HUES64 (cell line): Measurements from ENCODE around the gene ZNF385B.

Source experiments
- H3K27ac ChIP-seq: 2 replicates; pipeline ENCODE4 v1.7.0; 2013; ENCODE audit warnings: low read depth, low read length, inconsistent platforms
- H3K27me3 ChIP-seq: 2 replicates; pipeline ENCODE4 v1.6.1; 2013; ENCODE audit warnings: mild to moderate bottlenecking, low read length; ENCODE audit not compliant: insufficient read depth
- H3K36me3 ChIP-seq: 2 replicates; pipeline ENCODE4 v1.6.1; 2013; ENCODE audit warnings: mild to moderate bottlenecking, low read length; ENCODE audit not compliant: insufficient read depth
- H3K4me1 ChIP-seq: 2 replicates; pipeline ENCODE4 v1.6.1; 2013; ENCODE audit warnings: mild to moderate bottlenecking, low read length, moderate library complexity; ENCODE audit not compliant: insufficient read depth
- H3K4me3 ChIP-seq: 2 replicates; pipeline ENCODE4 v1.5.1; 2013; ENCODE audit warnings: mild to moderate bottlenecking, low read length, moderate library complexity
- H3K9ac ChIP-seq: 2 replicates; pipeline ENCODE4 v1.6.1; 2013; ENCODE audit warnings: mild to moderate bottlenecking, low read depth, low read length
- H3K9me3 ChIP-seq: 2 replicates; pipeline ENCODE4 v1.6.1; 2013; ENCODE audit warnings: low read depth, low read length; ENCODE audit not compliant: insufficient read depth
- WGBS: fragments of 150-250, 120-280 bp; methylation state at CpG from one replicate; pipeline ENCODE4 v1.1.7; 2013; ENCODE audit warnings: missing lambda C conversion rate; 5-methylcytosine and 5-hydroxymethylcytosine counted together

The ZNF385B gene

GRCh38 chr2:179435566-179435965 is 425.8 kb downstream of the ZNF385B start:
- no peak overlapping the region for H3K9ac ChIP-seq
- no peak overlapping the region for H3K4me3 ChIP-seq
- H3K4me1 ChIP-seq: peaks cover 4% of the 10 kb centered on the region
- H3K9me3 ChIP-seq: no peaks in the 10 kb centered on the region
- H3K27ac ChIP-seq: no peak overlapping the region
- no peaks in the 10 kb centered on the region for H3K27me3 ChIP-seq
- 33% methylated on average over 1 of the region's 2 CpGs for WGBS
- H3K36me3 ChIP-seq: no peaks in the 10 kb centered on the region

DNA sequence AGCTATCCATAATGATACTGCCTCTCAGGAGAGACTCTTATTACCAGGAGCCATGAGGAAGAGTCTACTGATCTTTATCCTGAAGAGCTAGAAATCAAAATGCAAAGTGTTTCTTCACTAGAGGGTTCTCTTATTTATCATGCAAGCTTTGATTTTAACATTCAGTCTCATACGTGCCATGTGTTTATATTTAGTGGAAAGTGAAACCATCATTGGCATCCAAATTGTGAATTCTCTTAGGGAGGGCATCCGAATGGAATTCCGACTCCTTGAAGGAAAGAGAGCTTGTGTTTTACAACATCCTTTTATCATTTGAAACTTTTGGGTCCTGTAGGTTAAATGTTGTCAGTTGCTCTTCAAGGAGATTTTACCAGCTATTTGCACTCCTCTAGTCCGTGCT is 426.4 kb downstream of the ZNF385B start:
- H3K4me3 ChIP-seq: no peak overlapping the region
- 97% methylated on average over 4 of the region's 4 CpGs for WGBS
- H3K27ac ChIP-seq: no peak overlapping the region

DNA sequence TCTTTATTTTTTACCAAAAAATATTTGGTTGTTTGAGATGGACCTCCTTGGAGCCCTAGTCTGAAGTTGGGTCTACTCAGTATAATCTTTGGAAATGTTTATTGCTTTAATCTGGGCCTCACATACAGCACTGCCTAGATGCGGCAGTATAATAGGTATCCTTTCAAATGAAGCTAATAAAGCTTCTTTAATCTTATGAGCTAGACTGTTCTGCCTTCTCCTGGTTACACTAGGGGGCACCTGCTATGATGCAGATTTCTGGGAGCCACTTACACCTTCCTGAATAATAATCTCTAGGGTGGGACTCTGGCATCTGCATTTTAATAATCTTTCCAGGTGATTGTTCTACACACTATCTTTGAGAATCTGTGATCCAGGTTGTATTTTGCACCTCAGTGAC is 427.1 kb downstream of the ZNF385B start:
- Histone ChIP-seq H3K27me3 (no peaks in the 10 kb centered on the region), H3K4me3 (no peak overlapping the region), H3K4me1 (peaks cover 7% of the 10 kb centered on the region), H3K36me3 (no peaks in the 10 kb centered on the region), H3K9ac (no peak overlapping the region), H3K27ac (no peak overlapping the region), H3K9me3 (no peaks in the 10 kb centered on the region)
- WGBS: 100% methylated on average over 1 of the region's 1 CpG

More for the DNA sequence above, 426.4 kb downstream of the ZNF385B start:
- H3K36me3 ChIP-seq: no peaks in the 10 kb centered on the region
- H3K9ac ChIP-seq: no peak overlapping the region
- no peaks in the 10 kb centered on the region for H3K9me3 ChIP-seq
- H3K27me3 ChIP-seq: no peaks in the 10 kb centered on the region
- peaks cover 4% of the 10 kb centered on the region for H3K4me1 ChIP-seq

DNA sequence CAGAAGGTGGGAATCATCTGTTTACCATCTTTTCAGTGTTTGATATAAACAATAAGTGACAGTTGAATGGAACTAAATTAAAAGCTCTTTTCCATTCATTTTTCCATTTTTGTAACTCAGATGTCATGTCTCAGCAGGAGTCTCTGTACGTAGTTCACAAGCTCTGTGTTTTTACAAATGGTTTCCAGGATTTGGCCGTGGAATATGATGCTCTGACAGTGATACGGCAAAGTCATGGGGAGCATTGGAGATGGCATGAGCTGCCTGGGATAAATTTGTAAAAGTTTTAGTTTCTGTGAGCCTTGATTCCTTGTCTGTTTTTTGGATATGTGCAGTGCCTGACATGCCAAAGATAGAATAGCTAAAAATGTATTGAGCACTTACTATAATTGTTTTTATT is 428.7 kb downstream of the ZNF385B start:
- H3K27ac ChIP-seq: no peak overlapping the region
- no peaks in the 10 kb centered on the region for H3K27me3 ChIP-seq
- H3K4me3 ChIP-seq: no peak overlapping the region
- peaks cover 23% of the 10 kb centered on the region for H3K4me1 ChIP-seq
- H3K36me3 ChIP-seq: no peaks in the 10 kb centered on the region
- WGBS: 93% methylated on average over 3 of the region's 3 CpGs
- no peaks in the 10 kb centered on the region for H3K9me3 ChIP-seq
- H3K9ac ChIP-seq: no peak overlapping the region

DNA sequence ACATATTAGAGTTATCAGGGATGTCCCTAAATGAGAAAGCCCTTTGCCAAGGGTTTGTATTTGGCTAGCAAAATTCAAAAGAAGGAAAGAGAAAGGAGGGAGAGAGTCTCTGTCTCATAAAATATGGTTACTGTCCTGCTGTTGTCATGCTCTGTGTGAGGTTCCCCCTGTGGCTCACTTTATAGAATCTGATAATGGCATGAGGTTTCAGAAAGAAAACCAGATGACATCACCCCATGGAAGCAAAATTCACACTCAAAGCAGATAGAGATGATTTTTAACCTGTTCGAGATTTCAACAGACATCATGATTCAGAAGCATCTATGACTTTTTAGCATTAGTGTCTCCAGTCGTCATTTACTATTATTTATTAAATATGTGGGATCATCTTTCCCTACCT is 431.8 kb downstream of the ZNF385B start:
- H3K9me3 ChIP-seq: no peaks in the 10 kb centered on the region
- peaks cover 22% of the 10 kb centered on the region for H3K4me1 ChIP-seq
- H3K36me3 ChIP-seq: no peaks in the 10 kb centered on the region
- no peak overlapping the region for H3K9ac ChIP-seq
- H3K27me3 ChIP-seq: no peaks in the 10 kb centered on the region
- no peak overlapping the region for H3K4me3 ChIP-seq
- H3K27ac ChIP-seq: no peak overlapping the region
- 94% methylated on average over 1 of the region's 2 CpGs for WGBS

DNA sequence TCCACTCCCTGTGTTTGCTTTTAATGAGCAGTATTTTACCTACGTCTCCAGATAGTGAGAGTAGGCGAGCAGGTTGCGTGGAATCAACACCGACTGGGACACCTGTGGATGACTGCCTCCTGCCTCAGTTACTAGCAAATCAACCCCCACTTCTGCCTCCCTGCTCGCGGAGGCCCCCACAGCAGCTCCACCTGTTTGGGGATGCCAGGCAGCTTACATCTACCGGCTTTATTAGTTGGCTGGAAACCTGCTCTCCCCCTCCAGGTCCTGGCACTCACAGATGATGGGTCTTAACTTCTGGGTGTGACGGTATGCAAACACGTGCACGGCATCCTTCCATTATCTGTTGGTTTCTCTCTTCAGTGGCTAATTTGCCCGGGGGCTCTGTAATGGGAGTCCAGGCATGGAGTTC is 432.3 kb downstream of the ZNF385B start:
- Histone ChIP-seq H3K4me3 (peak overlapping the region; percentile 8; the same call in 1 of the 2 replicates), H3K27me3 (no peaks in the 10 kb centered on the region), H3K9ac (peak overlapping the region; percentile 1; the same call in 1 of the 2 replicates), H3K9me3 (no peaks in the 10 kb centered on the region), H3K27ac (no peak overlapping the region), H3K36me3 (no peaks in the 10 kb centered on the region), H3K4me1 (peaks cover 20% of the 10 kb centered on the region)
- 61% methylated on average over 11 of the region's 11 CpGs for WGBS

DNA sequence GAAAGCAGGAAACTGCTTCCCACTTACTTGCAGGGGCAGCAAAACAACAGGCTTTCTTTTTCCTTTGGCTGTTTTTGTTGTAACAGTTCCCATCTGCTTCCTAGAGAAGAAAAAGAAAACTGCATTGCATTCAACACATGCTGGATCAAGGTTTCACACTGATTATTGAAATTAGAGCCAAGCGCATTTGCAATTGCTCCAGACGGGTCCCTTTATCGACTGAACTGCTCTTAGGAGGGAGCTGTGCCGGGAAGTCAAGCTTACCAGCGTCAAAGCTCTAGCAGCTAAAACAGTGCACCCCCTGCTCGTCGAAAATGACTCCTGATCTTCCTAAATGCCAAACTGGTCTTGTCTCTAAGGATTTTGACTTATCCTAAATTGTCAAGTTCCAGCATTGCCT is 432.8 kb downstream of the ZNF385B start:
- Histone ChIP-seq H3K27me3 (no peaks in the 10 kb centered on the region), H3K36me3 (no peaks in the 10 kb centered on the region), H3K9me3 (no peaks in the 10 kb centered on the region), H3K4me3 (peak overlapping the region; percentile 8; the same call in 1 of the 2 replicates), H3K9ac (peak overlapping the region; percentile 1), H3K27ac (no peak overlapping the region), H3K4me1 (peaks cover 20% of the 10 kb centered on the region)
- WGBS: 19% methylated on average over 7 of the region's 7 CpGs

DNA sequence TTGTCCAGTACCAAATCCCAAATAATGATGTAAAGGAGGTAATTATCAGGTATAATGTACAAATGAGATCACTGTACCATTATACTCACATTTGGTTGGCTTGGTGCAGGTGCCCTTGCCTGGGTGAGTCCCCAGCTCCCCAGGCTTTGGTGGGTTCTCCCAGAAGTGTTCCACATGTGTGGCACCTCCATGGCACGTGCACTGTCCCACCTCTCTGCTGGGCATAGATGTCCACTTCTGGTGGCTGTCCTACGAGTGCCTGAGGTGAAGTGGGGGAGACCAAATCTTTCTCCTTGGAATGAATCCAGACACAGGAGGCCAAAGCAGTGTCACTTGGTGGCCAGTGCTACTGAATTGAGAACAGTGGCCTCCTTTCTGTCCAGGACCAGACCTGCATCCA is 434.3 kb downstream of the ZNF385B start:
- Histone ChIP-seq H3K9me3 (no peaks in the 10 kb centered on the region), H3K27me3 (no peaks in the 10 kb centered on the region), H3K4me1 (peaks cover 20% of the 10 kb centered on the region), H3K4me3 (no peak overlapping the region), H3K27ac (no peak overlapping the region), H3K9ac (no peak overlapping the region), H3K36me3 (no peaks in the 10 kb centered on the region)
- WGBS: 98% methylated on average over 2 of the region's 2 CpGs

DNA sequence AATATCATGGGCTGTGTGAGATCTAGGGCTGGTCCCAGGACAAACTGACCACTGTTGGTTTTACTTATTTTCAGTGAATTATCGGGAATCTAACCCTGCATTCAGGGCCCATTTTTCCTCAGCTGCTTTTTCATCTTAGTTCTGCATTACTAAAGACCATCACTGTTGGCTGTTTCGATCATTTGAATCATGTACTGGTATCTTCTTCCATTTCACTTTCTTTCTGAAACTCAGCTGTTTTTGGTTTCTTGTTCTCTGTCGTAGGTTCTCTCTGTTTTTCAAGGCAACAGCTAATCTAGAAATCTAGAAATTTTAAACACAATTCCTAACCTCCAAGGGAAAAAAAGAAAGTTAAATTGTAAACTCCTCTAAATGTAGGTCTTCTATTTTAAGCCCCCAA is 436.8 kb downstream of the ZNF385B start:
- 92% methylated on average over 3 of the region's 3 CpGs for WGBS
- Histone ChIP-seq H3K27ac (no peak overlapping the region), H3K9me3 (no peaks in the 10 kb centered on the region), H3K4me3 (no peak overlapping the region), H3K27me3 (no peaks in the 10 kb centered on the region), H3K4me1 (peaks cover 20% of the 10 kb centered on the region), H3K9ac (no peak overlapping the region), H3K36me3 (no peaks in the 10 kb centered on the region)

DNA sequence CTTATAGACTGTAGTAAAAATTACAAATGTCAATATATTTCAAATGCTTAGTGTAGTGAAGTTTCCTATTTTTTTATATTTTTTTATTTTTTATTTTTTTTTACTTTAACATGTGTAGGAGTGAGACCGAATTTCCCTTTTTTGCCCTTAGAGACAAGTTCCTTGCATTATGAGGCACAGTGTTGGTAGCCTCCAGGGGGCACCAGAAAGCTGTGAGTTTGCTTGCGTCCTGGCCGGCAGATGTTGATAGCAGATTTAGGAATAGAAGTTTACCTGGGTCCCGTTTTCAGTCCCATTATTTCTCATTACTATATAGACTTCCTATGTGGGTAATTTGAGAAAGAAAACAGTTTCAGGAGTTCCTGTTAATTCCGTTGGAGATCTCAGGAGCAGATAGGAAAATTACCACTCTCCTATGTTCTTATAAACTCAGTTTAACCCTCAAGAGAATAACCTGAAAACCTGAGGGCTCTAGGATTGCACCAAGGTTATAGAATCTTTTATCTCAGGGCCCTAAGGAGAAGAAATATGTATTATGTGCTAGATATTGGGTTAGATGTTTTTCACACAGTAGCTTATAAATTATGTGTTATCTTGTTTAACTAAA is 439.3 kb downstream of the ZNF385B start:
- Histone ChIP-seq H3K4me1 (no peaks in the 10 kb centered on the region), H3K9me3 (no peaks in the 10 kb centered on the region), H3K4me3 (no peak overlapping the region), H3K9ac (no peak overlapping the region), H3K36me3 (no peaks in the 10 kb centered on the region), H3K27me3 (no peaks in the 10 kb centered on the region), H3K27ac (no peak overlapping the region)
- WGBS: 14% methylated on average over 4 of the region's 5 CpGs

- no peak overlapping the region for H3K4me3 ChIP-seq
- no peak overlapping the region for H3K27ac ChIP-seq
- no peak overlapping the region for H3K9ac ChIP-seq
- 82% methylated on average over 2 of the region's 2 CpGs for WGBS
- H3K36me3 ChIP-seq: no peaks in the 10 kb centered on the region
- no peaks in the 10 kb centered on the region for H3K4me1 ChIP-seq
- H3K9me3 ChIP-seq: no peaks in the 10 kb centered on the region
- no peaks in the 10 kb centered on the region for H3K27me3 ChIP-seq
These were observed 443.9 kb downstream of the ZNF385B start for GRCh38 chr2:179417436-179417949.

- Histone ChIP-seq H3K9ac (no peak overlapping the region), H3K27ac (no peak overlapping the region), H3K27me3 (no peaks in the 10 kb centered on the region), H3K9me3 (no peaks in the 10 kb centered on the region), H3K36me3 (no peaks in the 10 kb centered on the region), H3K4me3 (no peak overlapping the region), H3K4me1 (no peaks in the 10 kb centered on the region)
- 87% methylated on average over 3 of the region's 3 CpGs for WGBS
These were observed 449.3 kb downstream of the ZNF385B start for GRCh38 chr2:179412112-179412511.
